Smooth muscle cell (in vitro differentiated cells): ENCODE measurements around the gene PCDHGB2. TPM values are rescaled to one million over a fixed set of nuclear protein-coding genes. Genes with fewer than 3 reads are reported as not detected.
"Not testable (repeated sequence)": the region's sequence is repeated elsewhere in the genome, so short reads cannot be mapped to it uniquely, and the experiment has no call there.

Experiments used
- DNase-seq: peaks from one replicate; lab custom pipeline; 2025; ENCODE audit not compliant: unreplicated experiment; lab: John Stamatoyannopoulos, UW
- H2AFZ ChIP-seq: fragments of 200-600 bp; sonication (generic); 2 replicates; pipeline ENCODE4 v1.6.0; 2016; ENCODE audit warnings: antibody characterized with exemption, low read depth, mild to moderate bottlenecking
- H3F3A ChIP-seq: fragments of 200-600 bp; sonication (generic); 2 replicates; pipeline ENCODE4 v1.6.0; 2017; ENCODE audit warnings: antibody characterized with exemption, low read depth
- H3K27ac ChIP-seq: fragments of 200-600 bp; sonication (generic); 2 replicates; pipeline ENCODE4 v1.5.1; 2016; ENCODE audit warnings: low read depth, mild to moderate bottlenecking
- H3K27me3 ChIP-seq: fragments of 200-600 bp; sonication (generic); 2 replicates; pipeline ENCODE4 v1.6.1; 2016; ENCODE audit warnings: low read depth, mild to moderate bottlenecking
- H3K36me3 ChIP-seq: fragments of 200-600 bp; sonication (generic); 2 replicates; pipeline ENCODE4 v1.5.1; 2016; ENCODE audit warnings: low read depth
- H3K4me1 ChIP-seq: fragments of 200-600 bp; sonication (generic); 2 replicates; pipeline ENCODE4 v1.5.1; 2016; ENCODE audit warnings: low read depth
- H3K4me2 ChIP-seq: fragments of 200-600 bp; sonication (generic); 2 replicates; pipeline ENCODE4 v1.6.0; 2016; ENCODE audit warnings: mild to moderate bottlenecking
- H3K4me3 ChIP-seq: fragments of 200-600 bp; sonication (generic); 2 replicates; pipeline ENCODE4 v1.5.1; 2016; ENCODE audit warnings: mild to moderate bottlenecking
- H3K79me2 ChIP-seq: fragments of 200-600 bp; sonication (generic); 2 replicates; pipeline ENCODE4 v1.6.0; 2016; ENCODE audit warnings: low read depth, mild to moderate bottlenecking
- H3K9ac ChIP-seq: fragments of 200-600 bp; sonication (generic); 2 replicates; pipeline ENCODE4 v1.6.0; 2016; ENCODE audit warnings: low read depth
- H3K9me3 ChIP-seq: fragments of 200-600 bp; sonication (generic); replicated peaks from 2 replicates; pipeline ENCODE4 v1.5.1; 2016; ENCODE audit warnings: low read depth
- H4K20me1 ChIP-seq: fragments of 200-600 bp; sonication (generic); 2 replicates; pipeline ENCODE4 v1.6.0; 2016; ENCODE audit warnings: low read depth
- CTCF ChIP-seq: fragments of 200-600 bp; sonication (generic); IDR thresholded peaks from 2 replicates; pipeline ENCODE4 v1.5.1; 2017; ENCODE audit warnings: borderline replicate concordance, mild to moderate bottlenecking, antibody characterized with exemption; ENCODE audit not compliant: insufficient read depth, poor library complexity, severe bottlenecking
- WGBS: methylation state at CpG from one replicate; pipeline ENCODE4 v1.1.7; 2016; ENCODE audit warnings: low lambda C conversion rate; 5-methylcytosine and 5-hydroxymethylcytosine counted together
- polyA plus RNA-seq: library from polyadenylated mRNA; unstranded; fragments of >200 nt; fragmentation: Nextera tagmentation; extraction: Ambion mirVana; gene quantifications from 2 replicates; pipeline ENCODE4 v1.2.1, GENCODE V29; 2016
- total RNA-seq: library from RNA; depleted of rRNA; stranded (reverse); fragments of >200 nt; gene quantifications from 2 replicates; pipeline ENCODE4 v1.2.3, GENCODE V29; 2014

PCDHGB2 gene
- total and polyA plus RNA-seq, 2 experiments from 2014 or later = 1.1 TPM; not detected in 1

- no peaks in the 10 kb centered on the region for H3K36me3 ChIP-seq
- no peaks in the 10 kb centered on the region for H4K20me1 ChIP-seq
- H3K9ac ChIP-seq = no peak overlapping the region
- peak overlapping the region; percentile 19 for H3K4me2 ChIP-seq
- H3K79me2 ChIP-seq = no peaks in the 10 kb centered on the region
- peaks cover 11% of the 10 kb centered on the region for H3K9me3 ChIP-seq
- no peak for DNase-seq
- no peak overlapping the region for H3K27ac ChIP-seq
- H3K4me1 ChIP-seq = no peaks in the 10 kb centered on the region
- no peak overlapping the region for H2AFZ ChIP-seq
- H3K27me3 ChIP-seq = no peaks in the 10 kb centered on the region
- peak overlapping the region; percentile 32 for H3K4me3 ChIP-seq
- H3F3A ChIP-seq = no peaks in the 10 kb centered on the region
- 47% methylated on average over 27 of the region's 27 CpGs for WGBS
- peak; percentile 18 for TF ChIP-seq CTCF
Measured at GRCh38 chr5:141326088-141326854, 33.5 kb upstream of the PCDHGB2 start.

- no peaks in the 10 kb centered on the region for H3K79me2 ChIP-seq
- WGBS = 97% methylated on average over 7 of the region's 8 CpGs
- H3K4me1 ChIP-seq = no peaks in the 10 kb centered on the region
- no peak overlapping the region for H3K4me2 ChIP-seq
- no peaks in the 10 kb centered on the region for H3F3A ChIP-seq
- no peaks in the 10 kb centered on the region for H3K27me3 ChIP-seq
- no peak overlapping the region for H2AFZ ChIP-seq
- DNase-seq = no peak
- H3K27ac ChIP-seq = no peak overlapping the region
- no peaks in the 10 kb centered on the region for H4K20me1 ChIP-seq
- no peak for TF ChIP-seq CTCF
- H3K4me3 ChIP-seq = no peak overlapping the region
- no peaks in the 10 kb centered on the region for H3K36me3 ChIP-seq
- H3K9ac ChIP-seq = no peak overlapping the region
- H3K9me3 ChIP-seq = peaks cover 11% of the 10 kb centered on the region
Measured at GRCh38 chr5:141328231-141328630, 31.6 kb upstream of the PCDHGB2 start.

- H3K36me3 ChIP-seq = no peaks in the 10 kb centered on the region
- no peaks in the 10 kb centered on the region for H3K4me1 ChIP-seq
- H3K4me3 ChIP-seq = no peak within 1 kb of the TSS
- no peaks in the 10 kb centered on the region for H3K79me2 ChIP-seq
- no peak within 1 kb of the TSS for H3K27ac ChIP-seq
- H3F3A ChIP-seq = no peaks in the 10 kb centered on the region
- no peak within 1 kb of the TSS for H3K4me2 ChIP-seq
- no peaks in the 10 kb centered on the region for H3K27me3 ChIP-seq
- WGBS = 89% methylated on average over 21 of the region's 21 CpGs
- no peaks in the 10 kb centered on the region for H4K20me1 ChIP-seq
- H2AFZ ChIP-seq = no peak within 1 kb of the TSS
- no peak within 1 kb of the TSS for H3K9ac ChIP-seq
- no peak for DNase-seq
- TF ChIP-seq CTCF = no peak
- H3K9me3 ChIP-seq = peaks cover 11% of the 10 kb centered on the region
Measured at GRCh38 chr5:141330299-141331080, 29.3 kb upstream of the PCDHGB2 start, which contains the start of gene PCDHGA1. TSS of gene PCDHGA1 (plus strand) at chr5:141330514.

- H3K9ac ChIP-seq, H3F3A ChIP-seq, H3K79me2 ChIP-seq, H3K27ac ChIP-seq, H3K9me3 ChIP-seq, H3K4me1 ChIP-seq, H4K20me1 ChIP-seq, H3K4me2 ChIP-seq, DNase-seq, H3K4me3 ChIP-seq, H3K27me3 ChIP-seq, H3K36me3 ChIP-seq, H2AFZ ChIP-seq: not testable (repeated sequence)
- 95% methylated on average over 25 of the region's 39 CpGs for WGBS
Measured at GRCh38 chr5:141332571-141332970, 27.2 kb upstream of the PCDHGB2 start.
